ENCODE measurements around the gene ZC2HC1B.
"Not testable (repeated sequence)": the region's sequence is repeated elsewhere in the genome, so short reads cannot be mapped to it uniquely, and the experiment has no call there.

Gene ZC2HC1B, protein sequence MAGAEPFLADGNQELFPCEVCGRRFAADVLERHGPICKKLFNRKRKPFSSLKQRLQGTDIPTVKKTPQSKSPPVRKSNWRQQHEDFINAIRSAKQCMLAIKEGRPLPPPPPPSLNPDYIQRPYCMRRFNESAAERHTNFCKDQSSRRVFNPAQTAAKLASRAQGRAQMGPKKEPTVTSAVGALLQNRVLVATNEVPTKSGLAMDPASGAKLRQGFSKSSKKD

GRCh38 chr6:143864234-143864633, at the start of gene ZC2HC1B:
Gene ZC2HC1B, plus strand, starts transcription at chr6:143864474. Its CDS starts 66 bp downstream, at chr6:143864540.
- no peak for DNase-seq (ENCODE audit: low read depth, low spot score)

DNA sequence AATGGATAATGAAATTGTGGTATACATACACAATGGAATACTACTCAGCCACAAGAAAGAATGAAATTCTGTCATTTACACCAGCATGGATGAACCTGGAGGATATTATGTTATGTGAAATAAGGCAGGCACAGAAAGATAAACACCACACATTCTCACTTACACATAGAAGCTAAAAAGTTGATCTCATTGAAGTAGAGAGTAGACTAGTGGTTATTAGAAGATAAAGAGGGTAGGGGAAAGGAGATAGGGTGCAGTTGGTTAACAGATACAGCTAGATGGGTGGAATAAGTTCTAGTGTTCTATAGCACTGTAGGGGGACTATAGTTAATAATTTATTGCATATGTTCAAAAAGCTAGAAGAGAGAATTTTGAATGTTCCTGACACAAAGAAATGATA, 46.7 kb upstream of the ZC2HC1B start:
- DNase-seq (ENCODE audit: low read depth, low spot score), result no peak

DNA sequence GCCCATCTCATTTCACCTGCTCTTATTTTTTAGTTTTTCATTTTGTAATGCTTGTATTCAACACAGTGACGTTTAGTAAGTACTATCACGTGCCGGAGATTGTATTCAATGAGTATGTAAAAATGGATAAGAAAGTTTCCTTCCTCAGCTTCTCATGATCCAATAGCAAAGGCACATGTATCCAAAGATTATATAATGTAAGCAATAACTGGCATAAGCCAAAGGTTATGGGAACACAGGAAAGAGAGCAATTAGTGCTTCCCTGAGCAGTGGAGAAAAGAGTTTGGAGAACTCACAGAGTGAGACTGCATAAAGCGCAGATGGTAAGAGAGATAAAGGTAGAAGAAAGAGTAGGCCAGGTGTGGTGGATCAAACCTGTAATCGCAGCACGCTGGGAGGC, 42.9 kb upstream of the ZC2HC1B start:
- no peak for DNase-seq (ENCODE audit: low read depth, low spot score)

DNA sequence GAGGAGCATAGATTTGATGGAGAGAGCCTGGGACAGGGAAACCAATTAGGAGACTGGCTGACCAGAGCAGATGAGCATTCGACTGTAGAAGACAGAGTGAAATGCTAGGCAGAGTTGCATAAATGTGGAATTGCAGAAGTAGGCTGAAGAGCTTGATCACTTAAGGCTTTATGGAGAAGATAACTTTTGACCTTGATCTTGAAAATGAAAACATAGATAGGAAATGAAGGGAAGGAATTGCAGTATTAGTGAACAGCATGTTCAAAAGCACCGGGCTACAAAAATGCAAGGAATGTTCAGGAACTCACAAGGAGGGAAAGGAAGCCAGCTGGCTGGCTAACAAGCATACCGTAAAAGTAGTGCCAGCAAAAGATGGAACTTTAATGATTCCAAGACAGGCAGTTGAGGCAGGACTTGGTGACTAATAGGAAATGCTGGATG, 41.7 kb upstream of the ZC2HC1B start:
- no peak for DNase-seq (ENCODE audit: low read depth, low spot score)

DNA sequence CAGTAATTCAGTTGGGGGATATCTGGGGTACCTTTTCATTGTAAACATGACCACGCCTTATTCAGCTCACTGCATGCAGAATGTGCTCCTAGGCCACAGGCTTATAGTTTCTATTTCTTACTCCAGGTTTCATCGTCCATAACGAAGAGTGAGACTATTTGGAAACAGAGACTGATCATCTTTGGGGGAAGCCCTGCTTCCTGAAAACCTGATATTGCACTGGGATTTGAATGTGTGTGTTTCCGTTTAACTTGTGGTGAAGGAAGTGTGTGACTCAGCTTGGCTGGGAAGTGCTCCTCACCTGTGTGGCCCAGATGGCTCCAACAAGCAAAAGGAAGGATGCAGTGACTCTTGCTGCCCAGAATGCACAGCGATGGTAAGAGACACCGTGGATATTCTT, 40.7 kb upstream of the ZC2HC1B start:
- no peak for DNase-seq (ENCODE audit: low read depth, low spot score)

DNA sequence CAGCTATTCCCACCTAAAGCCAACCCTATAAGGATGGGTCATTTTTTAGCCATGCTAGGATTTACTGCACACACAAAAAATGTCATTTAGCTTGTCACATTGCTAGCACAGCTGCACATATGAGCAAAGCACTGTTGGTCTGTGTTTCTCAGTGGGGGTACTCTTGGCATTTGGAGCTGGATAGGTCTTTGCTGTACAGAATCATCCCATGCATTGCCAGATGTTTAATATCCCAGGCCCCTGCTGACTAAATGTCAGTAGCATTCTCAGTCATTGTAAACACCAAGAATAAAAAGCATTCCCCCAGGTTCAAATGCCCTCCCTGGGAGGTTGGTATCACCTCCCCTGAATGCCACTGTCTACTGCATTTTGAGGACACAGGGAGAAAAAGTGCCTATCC, 35.7 kb upstream of the ZC2HC1B start:
- no peak for DNase-seq (ENCODE audit: low read depth, low spot score)

- no peak for DNase-seq (ENCODE audit: low read depth, low spot score)
These were observed 28.1 kb upstream of the ZC2HC1B start for GRCh38 chr6:143836150-143836549.

- no peak for DNase-seq (ENCODE audit: low read depth, low spot score)
These were observed 25.9 kb upstream of the ZC2HC1B start for GRCh38 chr6:143838395-143838794.

DNA sequence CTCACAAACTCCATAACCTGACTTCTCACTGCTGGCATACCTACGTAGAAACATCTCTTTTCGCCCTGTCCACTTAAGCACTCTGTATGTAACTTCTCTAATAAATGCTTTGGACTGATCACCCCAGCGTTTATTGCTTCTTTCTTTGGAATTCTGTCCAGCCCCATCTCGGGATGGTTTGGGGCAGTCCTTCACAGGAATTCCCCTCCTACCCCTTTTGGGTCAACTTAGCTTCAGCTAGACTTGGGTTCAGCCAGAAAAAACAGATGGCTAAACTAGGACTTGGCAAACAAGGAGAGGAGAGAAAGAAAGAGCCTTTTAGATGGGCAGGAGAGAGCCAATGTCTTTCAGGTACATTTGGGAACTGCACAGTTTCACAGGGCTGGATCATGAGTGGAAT, 25.1 kb upstream of the ZC2HC1B start:
- DNase-seq (ENCODE audit: low read depth, low spot score), result no peak

DNA sequence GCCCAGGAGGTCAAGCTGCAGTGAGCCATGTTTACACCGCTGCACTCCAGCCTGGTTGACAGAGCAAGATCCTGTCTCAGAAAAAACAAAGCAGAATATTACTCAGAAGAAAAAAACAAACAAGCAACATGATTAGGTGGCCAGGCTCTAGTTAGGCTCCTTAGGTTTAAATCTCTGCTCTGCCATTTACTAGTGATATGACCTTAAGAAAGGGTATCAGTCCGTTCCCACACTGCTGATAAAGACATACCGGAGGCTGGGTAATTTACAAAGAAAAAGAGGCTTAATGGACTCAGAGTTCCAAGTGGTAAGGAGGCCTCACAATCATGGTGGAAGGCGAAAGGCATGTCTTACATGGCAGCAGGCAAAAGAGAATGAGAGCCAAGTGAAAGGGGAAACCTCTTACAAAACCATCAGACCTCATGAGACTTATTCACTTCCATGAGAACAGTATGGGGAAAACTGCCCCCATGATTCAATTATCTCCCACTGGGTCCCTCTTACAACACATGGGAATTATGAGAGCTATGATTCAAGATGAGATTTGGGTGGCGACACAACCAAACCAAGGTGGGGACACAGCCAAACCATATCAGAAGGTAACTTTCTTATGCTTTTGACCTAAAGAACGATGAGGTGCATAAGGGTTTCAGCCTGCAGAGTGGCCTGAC, 23.5 kb upstream of the ZC2HC1B start:
- DNase-seq (ENCODE audit: low read depth, low spot score), result no peak

- no peak for DNase-seq (ENCODE audit: low read depth, low spot score)
These were observed 21.8 kb upstream of the ZC2HC1B start for GRCh38 chr6:143842461-143842901.

- peak; percentile 98 for DNase-seq (ENCODE audit: low read depth, low spot score)
These were observed 21.2 kb upstream of the ZC2HC1B start, which contains the start of gene LTV1 for GRCh38 chr6:143842902-143843676. Gene LTV1, plus strand, starts transcription at chr6:143843338. Its CDS starts 140 bp downstream, at chr6:143843478.

DNA sequence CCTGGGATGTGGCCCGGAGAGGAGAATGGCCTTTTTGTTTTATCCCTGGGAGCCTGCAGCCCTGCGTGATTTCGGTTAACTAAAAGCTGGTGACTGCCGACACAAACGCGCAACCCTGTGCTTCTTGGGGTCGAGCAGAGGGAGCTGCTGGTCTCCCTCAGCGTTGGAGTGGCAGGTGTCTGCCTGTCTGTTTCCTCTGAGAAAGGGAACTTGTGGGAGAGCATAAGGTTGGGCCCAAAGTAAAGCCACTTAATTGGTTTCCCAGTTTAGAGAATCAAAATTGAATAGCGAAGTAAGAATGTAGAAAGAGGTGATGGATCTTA, 20.6 kb upstream of the ZC2HC1B start:
- DNase-seq (ENCODE audit: low read depth, low spot score), result no peak

DNA sequence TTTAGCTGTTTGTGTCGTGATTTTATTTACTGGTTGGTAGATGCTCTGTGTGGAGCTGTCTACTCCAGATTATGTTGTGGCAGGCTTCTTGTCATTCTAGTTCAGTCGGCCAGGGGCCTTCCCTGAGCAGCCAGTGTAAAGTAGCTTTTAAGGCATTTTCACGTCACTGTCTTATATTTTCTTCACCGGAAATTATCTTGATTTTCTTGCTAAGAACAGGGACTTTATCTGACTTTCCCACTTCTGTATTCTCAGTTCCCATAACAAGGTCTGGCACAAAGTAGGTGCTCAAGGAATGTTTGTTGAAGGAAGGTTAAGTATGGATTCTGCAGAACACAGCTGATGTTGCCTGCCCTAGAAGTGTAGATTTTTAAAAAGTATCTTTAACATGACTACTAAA, 20.3 kb upstream of the ZC2HC1B start:
- peak; percentile 9 for DNase-seq (ENCODE audit: low read depth, low spot score)

GRCh38 chr6:143845033-143845432, 19.2 kb upstream of the ZC2HC1B start:
- no peak for DNase-seq (ENCODE audit: low read depth, low spot score)

GRCh38 chr6:143851706-143852105, 12.6 kb upstream of the ZC2HC1B start:
- DNase-seq (ENCODE audit: low read depth, low spot score), result not testable (repeated sequence)

- DNase-seq (ENCODE audit: low read depth, low spot score), result not testable (repeated sequence)
These were observed 9.2 kb upstream of the ZC2HC1B start for GRCh38 chr6:143855057-143855456.

DNA sequence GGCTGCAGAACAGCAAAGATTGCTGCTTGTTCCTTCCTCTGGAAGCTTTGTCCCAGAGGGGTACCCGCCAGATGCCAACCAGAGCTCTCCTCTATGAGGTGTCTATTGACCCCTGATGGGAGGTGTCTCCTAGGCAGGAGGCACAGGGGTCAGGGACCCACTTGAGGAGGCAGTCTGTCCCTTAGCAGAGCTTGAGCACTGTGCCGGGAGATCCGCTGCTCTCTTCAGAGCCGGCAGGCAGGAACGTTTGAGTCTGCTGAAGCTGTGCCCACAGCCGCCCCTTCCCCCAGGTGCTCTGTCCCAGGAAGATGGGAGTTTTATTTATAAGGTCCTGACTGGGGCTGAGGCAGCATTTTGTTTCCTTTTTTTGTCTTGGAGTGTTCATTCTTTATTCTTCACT, 7.5 kb upstream of the ZC2HC1B start:
- not testable (repeated sequence) for DNase-seq (ENCODE audit: low read depth, low spot score)

DNA sequence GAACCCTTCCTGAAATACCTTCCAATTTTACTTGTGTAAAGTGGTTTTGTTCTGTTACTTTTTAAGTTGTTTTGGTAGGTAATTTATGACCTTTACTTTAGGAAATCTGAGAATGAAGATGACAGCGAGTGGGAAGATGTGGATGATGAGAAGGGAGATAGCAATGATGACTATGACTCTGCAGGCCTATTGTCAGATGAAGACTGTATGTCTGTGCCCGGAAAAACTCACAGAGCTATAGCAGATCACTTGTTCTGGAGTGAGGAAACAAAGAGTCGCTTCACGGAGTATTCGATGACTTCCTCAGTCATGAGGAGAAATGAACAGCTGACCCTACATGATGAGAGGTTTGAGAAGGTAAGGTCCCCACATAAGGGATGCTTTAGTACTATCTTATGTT, 6.6 kb upstream of the ZC2HC1B start:
- DNase-seq (ENCODE audit: low read depth, low spot score), result no peak

DNA sequence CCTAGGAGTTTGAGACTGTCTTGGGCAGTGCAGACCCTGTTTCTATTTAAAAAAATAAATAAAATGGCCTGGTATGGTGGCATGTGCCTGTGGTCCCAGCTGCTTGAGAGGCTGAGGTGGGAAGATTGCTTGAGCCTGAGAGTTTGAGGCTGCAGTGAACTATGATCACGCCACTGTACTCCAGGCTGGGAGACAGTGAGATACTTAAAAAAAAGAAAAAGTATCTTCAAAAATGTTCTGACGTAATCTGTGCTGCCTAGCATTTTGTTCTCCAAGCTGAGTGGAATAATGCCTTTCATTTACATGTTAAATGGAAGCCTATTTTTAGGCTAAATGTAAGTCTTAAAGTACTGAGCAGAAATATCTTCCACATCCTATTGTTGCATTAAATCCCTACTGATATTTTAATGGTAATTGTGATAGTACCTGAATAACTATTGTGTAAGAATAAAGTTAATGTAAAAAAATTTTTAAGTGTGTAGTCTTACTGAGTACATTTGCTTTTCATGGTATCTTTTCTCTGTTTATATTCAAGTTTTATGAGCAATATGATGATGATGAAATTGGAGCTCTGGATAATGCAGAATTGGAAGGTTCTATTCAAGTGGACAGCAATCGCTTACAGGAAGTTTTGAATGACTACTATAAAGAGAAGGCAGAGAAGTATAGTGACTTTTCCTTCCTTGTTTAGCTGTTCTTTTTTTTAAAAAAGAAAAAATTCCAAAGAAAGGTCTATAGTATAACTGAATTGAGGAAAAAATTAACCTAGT, 4.2 kb upstream of the ZC2HC1B start:
- DNase-seq (ENCODE audit: low read depth, low spot score), result no peak

DNA sequence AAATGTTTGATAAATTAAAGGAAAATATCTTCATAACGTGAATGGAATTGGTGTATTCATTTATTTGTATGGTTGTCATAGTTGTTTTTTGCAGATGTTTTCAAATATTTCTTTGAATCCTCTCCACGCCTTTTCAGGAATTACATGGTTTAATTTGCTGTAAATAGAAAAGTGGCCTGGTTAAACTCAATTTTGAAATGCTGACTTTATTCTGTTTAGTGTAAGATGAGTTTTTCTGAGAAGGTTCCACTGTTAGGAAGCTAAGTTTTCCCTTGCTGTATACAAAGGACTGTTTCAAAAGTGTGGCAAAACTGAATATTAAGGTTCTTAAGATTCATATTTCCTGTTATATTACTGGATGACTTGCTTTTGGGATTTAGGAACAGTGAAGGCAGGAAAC, 503 bp upstream of the ZC2HC1B start:
- DNase-seq (ENCODE audit: low read depth, low spot score), result no peak

DNA sequence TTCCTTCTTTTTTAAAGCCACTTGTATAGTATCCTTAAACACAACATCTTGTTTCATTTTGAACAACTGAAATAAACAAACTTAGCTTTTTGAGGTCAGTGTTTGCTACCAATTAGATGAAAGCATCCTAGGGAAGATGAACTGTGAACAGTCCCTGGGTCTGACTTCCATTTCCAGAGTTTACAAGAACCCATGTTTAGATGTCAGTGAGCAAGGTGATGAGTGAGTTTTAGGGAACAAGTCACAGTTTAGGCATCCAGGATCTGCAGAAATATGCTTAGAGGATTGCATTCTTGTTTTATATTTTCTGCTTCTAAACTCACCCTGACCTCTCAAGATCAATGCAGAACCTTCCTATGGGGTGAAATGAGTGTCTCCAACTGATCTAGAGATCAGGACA, 3.0 kb downstream of the ZC2HC1B start:
- no peak for DNase-seq (ENCODE audit: low read depth, low spot score)

Measured in ELF-1 (cell line).